ENCODE results near the gene ZNF710. TPM values are rescaled to one million over a fixed set of nuclear protein-coding genes. Genes with fewer than 3 reads are reported as not detected.

Gene ZNF710
- total and polyA plus RNA-seq, 2 of the 4 experiments (the other 2 are of a cell fraction) = 7.6 to 8.2 TPM

DNA sequence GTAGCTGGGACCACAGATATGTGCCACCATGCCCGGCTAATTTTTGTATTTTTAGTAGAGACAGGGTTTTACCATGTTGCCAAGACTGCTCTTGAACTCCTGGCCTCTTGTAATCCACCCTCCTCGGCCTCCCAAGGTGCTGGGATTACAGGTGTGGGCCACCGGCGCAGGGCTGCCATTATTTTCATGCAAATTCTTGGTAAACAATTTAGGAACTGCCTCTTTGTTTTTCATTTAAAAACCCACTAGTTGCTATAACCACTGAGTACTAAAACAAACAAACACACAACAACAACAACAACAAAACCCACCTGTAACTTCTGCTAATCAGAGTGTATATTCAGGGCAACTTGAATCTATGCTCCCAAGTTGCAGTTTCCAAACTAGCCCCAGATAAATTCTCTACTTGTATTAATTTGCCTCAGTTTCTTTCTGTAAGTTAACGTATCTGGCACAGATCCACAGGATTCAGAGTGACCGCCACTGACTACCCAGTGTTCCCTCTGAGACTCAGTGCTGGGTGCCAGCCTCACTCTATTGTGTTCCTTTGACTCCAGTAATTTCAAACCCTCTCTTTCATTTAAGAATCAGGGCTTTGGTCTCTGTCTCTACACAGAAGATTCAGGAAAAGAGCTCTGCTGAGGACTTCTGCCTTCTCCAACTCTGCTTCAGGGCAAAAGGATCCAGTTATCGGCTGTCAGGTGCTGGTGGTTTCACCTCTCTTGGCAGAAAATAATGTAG lies 18.6 kb upstream of the ZNF710 start:
- H2AK5ac ChIP-seq (ENCODE audit: low read depth, low read length) = no peak overlapping the region
- H4K5ac ChIP-seq (ENCODE audit: low read depth, low read length) = no peak overlapping the region
- dilution Hi-C loops (cut with HindIII; ENCODE audit: low sequenced_read_pairs, unreplicated experiment) = no loop called here
- no peak overlapping the region for H2AK9ac ChIP-seq (replicated peaks; ENCODE audit: low read depth, low read length, poor library complexity)
- H2BK15ac ChIP-seq (ENCODE audit: low read depth, low read length) = no peak overlapping the region
- H3K27me3 ChIP-seq (ENCODE audit: control insufficient read depth, insufficient read depth, low read length) = peaks cover 41% of the 10 kb centered on the region
- no peak overlapping the region for H3K27ac ChIP-seq (ENCODE audit: insufficient read depth, low read length)
- no peak overlapping the region for H2BK5ac ChIP-seq (ENCODE audit: low read depth, low read length, poor library complexity, severe bottlenecking)
- no peak overlapping the region for H2BK20ac ChIP-seq (ENCODE audit: low read depth, low read length)
- no peak overlapping the region for H4K8ac ChIP-seq (ENCODE audit: low read depth in 2 of 2, low read length in 2 of 2)
- no peak overlapping the region for H3K4ac ChIP-seq (ENCODE audit: low read depth, low read length)
- H3K23ac ChIP-seq (ENCODE audit: low read depth, low read length) = no peak overlapping the region
- no peak overlapping the region for H4K91ac ChIP-seq (ENCODE audit: insufficient read depth, low read depth, low read length)
- no peak overlapping the region for H3K56ac ChIP-seq (ENCODE audit: extremely low read depth, insufficient read depth, low read length)
- H3K4me1 ChIP-seq (ENCODE audit: control insufficient read depth, insufficient read depth, low read length) = no peaks in the 10 kb centered on the region
- TF ChIP-seq FOS (IDR thresholded peaks at IDR 0.05; ENCODE audit: low read depth, low read length) (no peak), CEBPB (IDR thresholded peaks at IDR 0.05; ENCODE audit: low read depth, low read length) (no peak), NFE2L2 (IDR thresholded peaks at IDR 0.05; ENCODE audit: low read depth, low read length) (no peak), MXI1 (IDR thresholded peaks at IDR 0.05; ENCODE audit: borderline replicate concordance, low read depth, low read length) (no peak), MAFK (IDR thresholded peaks at IDR 0.05; ENCODE audit: low read depth, low read length) (no peak), POLR2A (IDR thresholded peaks at IDR 0.05; ENCODE audit: low read depth, low read length) (no peak), BHLHE40 (IDR thresholded peaks at IDR 0.05; ENCODE audit: low read depth, low read length) (no peak), RFX5 (IDR thresholded peaks at IDR 0.05; ENCODE audit: low read depth, low read length) (no peak), RAD21 (IDR thresholded peaks at IDR 0.05; ENCODE audit: low read length) (no peak)
- TF ChIP-seq, protein P1, sequence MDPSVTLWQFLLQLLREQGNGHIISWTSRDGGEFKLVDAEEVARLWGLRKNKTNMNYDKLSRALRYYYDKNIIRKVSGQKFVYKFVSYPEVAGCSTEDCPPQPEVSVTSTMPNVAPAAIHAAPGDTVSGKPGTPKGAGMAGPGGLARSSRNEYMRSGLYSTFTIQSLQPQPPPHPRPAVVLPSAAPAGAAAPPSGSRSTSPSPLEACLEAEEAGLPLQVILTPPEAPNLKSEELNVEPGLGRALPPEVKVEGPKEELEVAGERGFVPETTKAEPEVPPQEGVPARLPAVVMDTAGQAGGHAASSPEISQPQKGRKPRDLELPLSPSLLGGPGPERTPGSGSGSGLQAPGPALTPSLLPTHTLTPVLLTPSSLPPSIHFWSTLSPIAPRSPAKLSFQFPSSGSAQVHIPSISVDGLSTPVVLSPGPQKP (IDR thresholded peaks at IDR 0.05; ENCODE audit: borderline replicate concordance, low read depth, low read length) = no peak
- TF ChIP-seq, protein P2, sequence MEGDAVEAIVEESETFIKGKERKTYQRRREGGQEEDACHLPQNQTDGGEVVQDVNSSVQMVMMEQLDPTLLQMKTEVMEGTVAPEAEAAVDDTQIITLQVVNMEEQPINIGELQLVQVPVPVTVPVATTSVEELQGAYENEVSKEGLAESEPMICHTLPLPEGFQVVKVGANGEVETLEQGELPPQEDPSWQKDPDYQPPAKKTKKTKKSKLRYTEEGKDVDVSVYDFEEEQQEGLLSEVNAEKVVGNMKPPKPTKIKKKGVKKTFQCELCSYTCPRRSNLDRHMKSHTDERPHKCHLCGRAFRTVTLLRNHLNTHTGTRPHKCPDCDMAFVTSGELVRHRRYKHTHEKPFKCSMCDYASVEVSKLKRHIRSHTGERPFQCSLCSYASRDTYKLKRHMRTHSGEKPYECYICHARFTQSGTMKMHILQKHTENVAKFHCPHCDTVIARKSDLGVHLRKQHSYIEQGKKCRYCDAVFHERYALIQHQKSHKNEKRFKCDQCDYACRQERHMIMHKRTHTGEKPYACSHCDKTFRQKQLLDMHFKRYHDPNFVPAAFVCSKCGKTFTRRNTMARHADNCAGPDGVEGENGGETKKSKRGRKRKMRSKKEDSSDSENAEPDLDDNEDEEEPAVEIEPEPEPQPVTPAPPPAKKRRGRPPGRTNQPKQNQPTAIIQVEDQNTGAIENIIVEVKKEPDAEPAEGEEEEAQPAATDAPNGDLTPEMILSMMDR (conservative IDR thresholded peaks at IDR 0.05; ENCODE audit: low read depth, low read length) = no peak
- TF ChIP-seq, protein P3, sequence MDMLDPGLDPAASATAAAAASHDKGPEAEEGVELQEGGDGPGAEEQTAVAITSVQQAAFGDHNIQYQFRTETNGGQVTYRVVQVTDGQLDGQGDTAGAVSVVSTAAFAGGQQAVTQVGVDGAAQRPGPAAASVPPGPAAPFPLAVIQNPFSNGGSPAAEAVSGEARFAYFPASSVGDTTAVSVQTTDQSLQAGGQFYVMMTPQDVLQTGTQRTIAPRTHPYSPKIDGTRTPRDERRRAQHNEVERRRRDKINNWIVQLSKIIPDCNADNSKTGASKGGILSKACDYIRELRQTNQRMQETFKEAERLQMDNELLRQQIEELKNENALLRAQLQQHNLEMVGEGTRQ (IDR thresholded peaks at IDR 0.05; ENCODE audit: low read depth, low read length) = no peak
- ChIA-PET POLR2A (ENCODE audit: unreplicated experiment) (no interaction called here), CTCF (interaction anchor here (2.0 kb wide), 1 partner anchor 11 kb away, joined by 5 read pairs; no protein-coding TSS in a partner anchor)
- intact Hi-C loops (cut with micrococcal nuclease) = no loop called here
- no peaks in the 10 kb centered on the region for H4K20me1 ChIP-seq (ENCODE audit: insufficient read depth, low read length)
- no TSS peak for BruUV-seq (replicated peaks)
- no peak overlapping the region for H3K14ac ChIP-seq (replicated peaks; ENCODE audit: low read depth, low read length)
- no peaks in the 10 kb centered on the region for H3K9me1 ChIP-seq (ENCODE audit: insufficient read depth, low read length)
- H3K18ac ChIP-seq (ENCODE audit: low read depth, low read length) = no peak overlapping the region
- H3K4me2 ChIP-seq (ENCODE audit: low read depth, low read length) = no peak overlapping the region
- ATAC-seq (ENCODE audit: low read depth) (no peak), DNase-seq (no peak)
- in situ Hi-C loops (cut with MboI; ENCODE audit: low sequenced_read_pairs) = no loop called here
- no peak overlapping the region for H2AFZ ChIP-seq (replicated peaks; ENCODE audit: low read length, poor library complexity)
- 12% methylated on average over 3 of the region's 7 CpGs; no CpG with 5 or more reads in 1 of the 2 experiments for WGBS, 2 experiments (ENCODE audit: extremely low coverage in 2 of 2, insufficient read length in 1 of 2)
- H3K79me1 ChIP-seq (ENCODE audit: low read depth in 1 of 2, low read length in 2 of 2) = no peaks in the 10 kb centered on the region
- no peak overlapping the region for H2BK120ac ChIP-seq (ENCODE audit: low read depth, low read length)
- H3K9ac ChIP-seq (ENCODE audit: low read depth, low read length) = no peak overlapping the region
- H3K9me3 ChIP-seq (ENCODE audit: control insufficient read depth, insufficient read depth, low read length) = peaks cover 8% of the 10 kb centered on the region
- no peak overlapping the region for H3K4me3 ChIP-seq (ENCODE audit: insufficient read depth, low read depth, low read length)
- H3K36me3 ChIP-seq (ENCODE audit: control insufficient read depth, insufficient read depth, low read length) = no peaks in the 10 kb centered on the region
